Measurements from ENCODE around the gene HAVCR2. TPM values are rescaled to one million over a fixed set of nuclear protein-coding genes. Genes with fewer than 3 reads are reported as not detected.
A peak's percentile ranks its signal among the peaks of the same experiment; 100 is the strongest.

HAVCR2 gene
- total RNA-seq, 3 donors from 2014 or later: 2.1 to 5.1 (median 5.1) TPM

- Histone ChIP-seq H3K4me1 (ENCODE audit: low read depth) (peaks cover 13% of the 10 kb centered on the region), H3K4me3 (no peak overlapping the region), H3K9me3 (no peaks in the 10 kb centered on the region), H3K36me3 (ENCODE audit: low read depth) (no peaks in the 10 kb centered on the region)
- no peak for TF ChIP-seq CTCF (IDR thresholded peaks at IDR 0.05)
- no peak for ATAC-seq
- DNase-seq: no peak
- intact Hi-C loops (cut with DNase I, micrococcal nuclease): no loop called here
Measured at GRCh38 chr5:157068785-157069184, 40.1 kb downstream of the HAVCR2 start.

DNA sequence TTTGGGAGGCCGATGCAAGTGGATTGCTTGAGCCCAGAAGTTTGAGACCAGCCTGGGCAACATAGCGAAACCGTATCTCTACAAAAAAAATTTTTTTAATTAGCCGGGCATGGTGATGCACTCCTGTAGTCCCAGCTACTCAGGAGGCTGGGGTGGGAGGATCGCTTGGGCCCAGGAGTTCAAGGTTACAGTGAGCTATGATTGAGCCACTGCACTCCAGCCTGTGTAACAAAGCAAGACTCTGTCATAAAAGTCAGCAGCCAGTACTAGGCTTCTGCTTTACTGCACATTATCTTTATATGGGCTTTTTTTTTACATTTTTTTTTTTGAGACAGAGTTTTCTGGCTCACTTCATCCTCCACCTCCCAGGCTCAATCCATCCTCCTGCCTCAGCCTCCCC is 40.5 kb downstream of the HAVCR2 start:
- Histone ChIP-seq H3K9me3 (no peaks in the 10 kb centered on the region), H3K36me3 (ENCODE audit: low read depth) (no peaks in the 10 kb centered on the region), H3K4me1 (ENCODE audit: low read depth) (peaks cover 13% of the 10 kb centered on the region), H3K4me3 (no peak overlapping the region)
- no peak for TF ChIP-seq CTCF (IDR thresholded peaks at IDR 0.05)
- intact Hi-C loops (cut with DNase I, micrococcal nuclease): no loop called here
- DNase-seq (no peak), ATAC-seq (no peak)

DNA sequence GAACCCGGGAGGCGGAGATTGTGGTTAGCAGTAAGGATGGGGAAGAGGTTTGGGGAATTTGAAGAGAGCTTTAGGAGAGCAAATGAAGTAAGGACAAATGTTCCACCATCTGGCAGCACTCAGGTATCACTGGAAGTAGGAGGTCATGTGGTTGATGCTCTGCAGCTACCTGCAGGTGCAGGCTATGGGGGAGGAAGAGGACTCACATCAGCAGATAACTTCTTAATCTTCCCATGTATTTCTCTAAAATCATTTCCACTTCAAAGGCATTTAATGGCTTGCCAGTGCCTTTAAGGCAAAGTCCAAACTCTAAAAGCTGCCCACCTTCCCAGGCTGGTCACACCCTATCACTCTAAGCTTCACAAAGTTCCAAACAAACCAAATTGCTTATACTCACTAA is 41.8 kb downstream of the HAVCR2 start:
- no peak for TF ChIP-seq CTCF (IDR thresholded peaks at IDR 0.05)
- ATAC-seq (peak; percentile 18), DNase-seq (no peak)
- Histone ChIP-seq H3K4me1 (ENCODE audit: low read depth) (peaks cover 13% of the 10 kb centered on the region), H3K4me3 (no peak overlapping the region), H3K36me3 (ENCODE audit: low read depth) (no peaks in the 10 kb centered on the region), H3K9me3 (no peaks in the 10 kb centered on the region)
- intact Hi-C loops (cut with DNase I, micrococcal nuclease): no loop called here

GRCh38 chr5:157066080-157066479 is 42.8 kb downstream of the HAVCR2 start:
- no peak overlapping the region for H3K4me3 ChIP-seq
- ATAC-seq (peak; percentile 66), DNase-seq (no peak)
- peaks cover 13% of the 10 kb centered on the region for H3K4me1 ChIP-seq (ENCODE audit: low read depth)
- intact Hi-C loops (cut with DNase I, micrococcal nuclease): no loop called here
- no peak for TF ChIP-seq CTCF (IDR thresholded peaks at IDR 0.05)
- H3K36me3 ChIP-seq (ENCODE audit: low read depth): no peaks in the 10 kb centered on the region
- no peaks in the 10 kb centered on the region for H3K9me3 ChIP-seq

GRCh38 chr5:157063776-157064430 is 44.9 kb downstream of the HAVCR2 start:
- Histone ChIP-seq H3K4me1 (ENCODE audit: low read depth) (peaks cover 21% of the 10 kb centered on the region), H3K9me3 (no peaks in the 10 kb centered on the region), H3K36me3 (ENCODE audit: low read depth) (no peaks in the 10 kb centered on the region), H3K4me3 (no peak overlapping the region)
- no peak for TF ChIP-seq CTCF (IDR thresholded peaks at IDR 0.05)
- intact Hi-C loops (cut with DNase I, micrococcal nuclease): no loop called here
- ATAC-seq (peak; percentile 61), DNase-seq (peak in 2 of 3 donors; percentile 47 to 58)

DNA sequence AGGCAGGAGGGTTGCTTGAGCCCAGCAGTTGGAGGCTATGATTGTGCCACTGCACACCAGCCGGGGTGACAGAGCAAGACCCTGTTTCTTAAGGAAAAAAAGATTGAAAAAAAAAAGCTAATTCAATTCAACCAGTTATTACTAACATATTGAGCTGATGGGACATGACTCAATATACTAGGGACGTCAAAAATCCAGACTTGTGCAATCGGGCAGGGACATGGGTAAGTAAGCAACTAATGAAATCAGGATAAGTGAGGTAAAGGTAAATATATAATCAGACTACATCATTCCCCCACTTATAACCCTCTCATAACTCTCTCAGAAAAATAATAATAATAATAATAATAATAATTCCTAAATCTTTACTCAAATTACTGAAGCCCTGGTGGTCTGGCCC is 49.0 kb downstream of the HAVCR2 start:
- Histone ChIP-seq H3K9me3 (no peaks in the 10 kb centered on the region), H3K4me3 (no peak overlapping the region), H3K4me1 (ENCODE audit: low read depth) (peaks cover 23% of the 10 kb centered on the region), H3K36me3 (ENCODE audit: low read depth) (no peaks in the 10 kb centered on the region)
- no peak for ATAC-seq
- DNase-seq: no peak
- intact Hi-C loops (cut with DNase I, micrococcal nuclease): no loop called here
- no peak for TF ChIP-seq CTCF (IDR thresholded peaks at IDR 0.05)
